K562 (cell line): ENCODE results near the gene PRM1. TPM values are rescaled to one million over a fixed set of nuclear protein-coding genes. Genes with fewer than 3 reads are reported as not detected.

Experiments used
- BDP1 ChIP-seq: IDR thresholded peaks from 3 replicates; pipeline ENCODE4 v1.6.1; 2011; ENCODE audit not compliant: insufficient read length, insufficient read depth
- CTBP1 ChIP-seq: fragments of 450-650 bp; IDR thresholded peaks from 2 replicates; pipeline ENCODE4 v1.6.1; 2016; ENCODE audit warnings: borderline replicate concordance
- GATAD2A ChIP-seq: fragments of 450-650 bp; IDR thresholded peaks from 2 replicates; pipeline ENCODE4 v1.6.1; 2017
- JUN ChIP-seq, 2 experiments: sonication (generic) in 1 of 2; formaldehyde crosslinking in 1 of 2; IDR thresholded peaks; 2 replicates each; pipeline versions ENCODE4 v1.6.1 to v1.8.0; 2012 to 2022; ENCODE audit warnings: borderline replicate concordance in 2 of 2, mild to moderate bottlenecking in 2 of 2, improper control_type of control experiment in 1 of 2, low read depth in 1 of 2, low read length in 1 of 2, missing genetic modification reagents in 1 of 2
- KAT7 ChIP-seq: sonication (generic); formaldehyde crosslinking; IDR thresholded peaks from 2 replicates; pipeline ENCODE4 v1.8.0; 2022; ENCODE audit warnings: missing genetic modification reagents, mild to moderate bottlenecking, borderline replicate concordance
- L3MBTL2 ChIP-seq: fragments of 450-650 bp; IDR thresholded peaks from 2 replicates; pipeline ENCODE4 v1.6.1; 2016; ENCODE audit warnings: mild to moderate bottlenecking, moderate library complexity
- LCOR ChIP-seq: sonication (generic); formaldehyde crosslinking; IDR thresholded peaks from 2 replicates; pipeline ENCODE4 v1.8.0; 2022; ENCODE audit warnings: mild to moderate bottlenecking, missing genetic modification reagents
- MXI1 ChIP-seq: IDR thresholded peaks from 2 replicates; pipeline ENCODE4 v1.6.1; 2011; ENCODE audit warnings: low read depth, mild to moderate bottlenecking, improper control_type of control experiment, low read length
- NFRKB ChIP-seq: fragments of 450-650 bp; IDR thresholded peaks from 2 replicates; pipeline ENCODE4 v1.6.1; 2016; ENCODE audit warnings: low read depth
- NR2C2 ChIP-seq, 2 experiments: fragments of 200-800 bp in 1 of 2; sonication (Bioruptor generic) in 1 of 2; sonication (generic) in 1 of 2; formaldehyde crosslinking in 1 of 2; IDR thresholded peaks; 2 replicates each; pipeline versions ENCODE4 v1.6.1 to v1.8.0; 2016 to 2022; ENCODE audit warnings: mild to moderate bottlenecking in 1 of 2, missing compliant biosample characterization in 1 of 2, missing genetic modification characterization in 1 of 2, missing genetic modification reagents in 1 of 2
- SIN3A ChIP-seq, 2 experiments: fragments of 150-350 bp in 1 of 2; IDR thresholded peaks; 2 replicates each; pipeline ENCODE4 v1.6.1; 2011 to 2016; ENCODE audit warnings: borderline replicate concordance in 2 of 2, low read depth in 2 of 2, low read length in 2 of 2, mild to moderate bottlenecking in 2 of 2, moderate library complexity in 2 of 2; ENCODE audit not compliant: control insufficient read depth in 1 of 2
- TBP ChIP-seq: optimal IDR thresholded peaks from 2 replicates; pipeline ENCODE3; 2011; ENCODE audit warnings: low read depth, low read length, improper control_type of control experiment
- TEAD2 ChIP-seq: fragments of 450-650 bp; IDR thresholded peaks from 2 replicates; pipeline ENCODE4 v1.6.1; 2016; ENCODE audit warnings: missing genetic modification characterization, control low read depth, missing compliant biosample characterization
- USF1 ChIP-seq: sonication (generic); formaldehyde crosslinking; IDR thresholded peaks from 2 replicates; pipeline ENCODE4 v1.9.0; 2022; ENCODE audit warnings: mild to moderate bottlenecking, missing genetic modification reagents
- ZNF12 ChIP-seq: sonication (generic); formaldehyde crosslinking; IDR thresholded peaks from 2 replicates; pipeline ENCODE4 v1.4.0; 2020; ENCODE audit warnings: mild to moderate bottlenecking, missing genetic modification reagents
- ZNF3 ChIP-seq: fragments of 250-450 bp; sonication (Bioruptor Pico); IDR thresholded peaks from 2 replicates; pipeline ENCODE4 v1.5.0; 2021; ENCODE audit warnings: mild to moderate bottlenecking, moderate library complexity
- polyA plus RNA-seq, 8 experiments: library from polyadenylated mRNA; depleted of rRNA in 4 of 8; stranded (reverse) in 5 of 8; unstranded in 3 of 8; fragments of >200 nt; fragmentation: Nextera tagmentation in 2 of 8; fragmentation: Illumina TruSeq in 1 of 8; extraction: Ambion mirVana in 2 of 8; extraction: Trizol in 1 of 8; gene quantifications; 2 replicates each; pipeline versions ENCODE4 v1.2.1 to v1.2.3, GENCODE V29; 2011 to 2014; ENCODE audit warnings: inconsistent platforms in 1 of 8, missing spikeins in 1 of 8
- total RNA-seq, 7 experiments: library from RNA; depleted of rRNA in 6 of 7; stranded (reverse); fragments of >200 nt in 6 of 7; fragmentation: Illumina TruSeq in 2 of 7; extraction: Trizol in 2 of 7; gene quantifications; 2 replicates each; pipeline versions ENCODE4 v1.2.1 to v1.2.3, GENCODE V29; 2011 to 2021; ENCODE audit warnings: low replicate concordance in 1 of 7

The PRM1 gene
- total and polyA plus RNA-seq, 9 of the 15 experiments (the other 6 are each of a cell fraction or from before 2014, with no cell fraction given) = not detected

- TF ChIP-seq JUN (IDR thresholded peaks at IDR 0.05; ENCODE audit: borderline replicate concordance, low read depth, low read length) (peak; percentile 36; the same call in 1 of the 2 replicates), JUN (CRISPR knock-in tag; IDR thresholded peaks at IDR 0.05; ENCODE audit: borderline replicate concordance) (no peak), GATAD2A (0 out of 2 replicates have a peak, but pooled peaks have one; percentile 71), CTBP1 (peak; percentile 64), LCOR (CRISPR knock-in tag) (peak; percentile 82; the same call in 1 of the 2 replicates), TEAD2 (no peak), KAT7 (CRISPR knock-in tag) (0 out of 2 replicates have a peak, but pooled peaks have one; percentile 40), ZNF12 (CRISPR knock-in tag) (no peak), MXI1 (peak; percentile 49; the same call in 1 of the 2 replicates), ZNF3 (no peak), USF1 (peak; percentile 92), L3MBTL2 (peak; percentile 90), NR2C2 (CRISPR knock-in tag; IDR thresholded peaks at IDR 0.05) (peak; percentile 66; the same call in 1 of the 2 replicates), NR2C2 (tag; IDR thresholded peaks at IDR 0.05) (peak; percentile 24; the same call in 1 of the 2 replicates), TBP (peak; percentile 72), NFRKB (peak; percentile 80; the same call in 1 of the 2 replicates), SIN3A (IDR thresholded peaks at IDR 0.05; ENCODE audit: borderline replicate concordance in 2 of 2, control insufficient read depth in 1 of 2, low read depth in 2 of 2, low read length in 2 of 2) (0 out of 4 replicates have a peak, but pooled peaks of 1 of the 2 experiments have one; percentile 11), BDP1 (no peak)
Observed at GRCh38 chr16:11238272-11239202, 42.6 kb downstream of the PRM1 start (continued).
